ENCODE data around the gene FAM222A. TPM values are rescaled to one million over a fixed set of nuclear protein-coding genes. Genes with fewer than 3 reads are reported as not detected.

FAM222A gene
- total RNA-seq, 1 donor from 2014 or later = 2.4 TPM

GRCh38 chr12:109679501-109680263, 33.9 kb upstream of the FAM222A start:
- TF ChIP-seq, protein P1, sequence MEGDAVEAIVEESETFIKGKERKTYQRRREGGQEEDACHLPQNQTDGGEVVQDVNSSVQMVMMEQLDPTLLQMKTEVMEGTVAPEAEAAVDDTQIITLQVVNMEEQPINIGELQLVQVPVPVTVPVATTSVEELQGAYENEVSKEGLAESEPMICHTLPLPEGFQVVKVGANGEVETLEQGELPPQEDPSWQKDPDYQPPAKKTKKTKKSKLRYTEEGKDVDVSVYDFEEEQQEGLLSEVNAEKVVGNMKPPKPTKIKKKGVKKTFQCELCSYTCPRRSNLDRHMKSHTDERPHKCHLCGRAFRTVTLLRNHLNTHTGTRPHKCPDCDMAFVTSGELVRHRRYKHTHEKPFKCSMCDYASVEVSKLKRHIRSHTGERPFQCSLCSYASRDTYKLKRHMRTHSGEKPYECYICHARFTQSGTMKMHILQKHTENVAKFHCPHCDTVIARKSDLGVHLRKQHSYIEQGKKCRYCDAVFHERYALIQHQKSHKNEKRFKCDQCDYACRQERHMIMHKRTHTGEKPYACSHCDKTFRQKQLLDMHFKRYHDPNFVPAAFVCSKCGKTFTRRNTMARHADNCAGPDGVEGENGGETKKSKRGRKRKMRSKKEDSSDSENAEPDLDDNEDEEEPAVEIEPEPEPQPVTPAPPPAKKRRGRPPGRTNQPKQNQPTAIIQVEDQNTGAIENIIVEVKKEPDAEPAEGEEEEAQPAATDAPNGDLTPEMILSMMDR (IDR thresholded peaks at IDR 0.05) = no peak
- Histone ChIP-seq H3K4me3 (no peak overlapping the region), H3K27ac (no peak overlapping the region), H3K4me1 (no peaks in the 10 kb centered on the region), H3K27me3 (ENCODE audit: low read depth) (no peaks in the 10 kb centered on the region), H3K36me3 (no peaks in the 10 kb centered on the region), H3K9me3 (no peaks in the 10 kb centered on the region)
- ATAC-seq (no peak), DNase-seq (no peak)
- intact Hi-C loops (cut with DNase I) = no loop called here

DNA sequence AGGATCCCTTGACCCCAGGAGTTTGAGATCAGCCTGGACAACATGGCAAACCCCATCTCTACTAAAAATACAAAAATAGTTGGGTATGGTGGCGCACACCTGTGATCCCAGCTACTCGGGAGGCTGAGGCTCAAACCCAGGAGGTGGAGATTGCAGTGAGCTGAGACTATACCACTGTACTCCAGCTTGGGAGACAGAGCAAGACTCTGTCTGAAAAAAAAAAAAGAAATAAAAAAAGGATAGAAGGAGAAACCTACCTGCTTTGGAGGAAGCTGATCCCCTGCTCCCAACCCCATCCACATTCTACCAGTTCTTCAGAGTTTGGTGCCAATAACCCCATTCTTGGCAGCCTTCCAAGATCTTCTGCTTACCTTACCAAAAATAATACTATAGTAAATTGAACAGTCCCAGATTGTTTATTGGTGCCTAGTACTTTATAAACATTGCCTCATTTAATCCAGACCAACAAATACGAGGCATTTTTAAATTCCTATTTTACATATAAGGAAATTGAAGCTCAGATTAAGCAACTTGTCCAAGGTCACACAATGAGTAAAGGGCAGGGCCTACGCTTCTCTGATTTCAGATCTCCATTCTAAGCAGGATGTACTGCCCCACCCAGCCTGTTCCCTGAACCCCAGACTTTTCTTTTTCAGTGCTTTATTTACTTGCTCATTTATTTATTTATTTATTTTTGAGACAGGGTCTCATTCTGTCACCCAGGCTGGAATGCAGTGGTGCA, 33.2 kb upstream of the FAM222A start:
- H3K4me1 ChIP-seq = no peaks in the 10 kb centered on the region
- no peaks in the 10 kb centered on the region for H3K9me3 ChIP-seq
- no peak for ATAC-seq
- no peaks in the 10 kb centered on the region for H3K27me3 ChIP-seq (ENCODE audit: low read depth)
- H3K36me3 ChIP-seq = no peaks in the 10 kb centered on the region
- TF ChIP-seq, protein P1 (IDR thresholded peaks at IDR 0.05) = no peak
- intact Hi-C loops (cut with DNase I) = no loop called here
- DNase-seq = no peak
- H3K4me3 ChIP-seq = no peak overlapping the region
- H3K27ac ChIP-seq = no peak overlapping the region

- ATAC-seq (no peak), DNase-seq (no peak)
- Histone ChIP-seq H3K27ac (no peak overlapping the region), H3K9me3 (no peaks in the 10 kb centered on the region), H3K36me3 (no peaks in the 10 kb centered on the region), H3K4me3 (no peak overlapping the region), H3K27me3 (ENCODE audit: low read depth) (no peaks in the 10 kb centered on the region), H3K4me1 (no peaks in the 10 kb centered on the region)
- TF ChIP-seq, protein P1 (IDR thresholded peaks at IDR 0.05) = no peak
- intact Hi-C loops (cut with DNase I) = no loop called here
Measured at GRCh38 chr12:109681986-109682707, 31.5 kb upstream of the FAM222A start.

GRCh38 chr12:109682708-109683060, 30.9 kb upstream of the FAM222A start:
- ATAC-seq = no peak
- Histone ChIP-seq H3K36me3 (no peaks in the 10 kb centered on the region), H3K4me1 (no peaks in the 10 kb centered on the region), H3K27ac (no peak overlapping the region), H3K4me3 (no peak overlapping the region), H3K27me3 (ENCODE audit: low read depth) (no peaks in the 10 kb centered on the region), H3K9me3 (no peaks in the 10 kb centered on the region)
- DNase-seq = no peak
- TF ChIP-seq, protein P1 (IDR thresholded peaks at IDR 0.05) = no peak
- intact Hi-C loops (cut with DNase I) = no loop called here

DNA sequence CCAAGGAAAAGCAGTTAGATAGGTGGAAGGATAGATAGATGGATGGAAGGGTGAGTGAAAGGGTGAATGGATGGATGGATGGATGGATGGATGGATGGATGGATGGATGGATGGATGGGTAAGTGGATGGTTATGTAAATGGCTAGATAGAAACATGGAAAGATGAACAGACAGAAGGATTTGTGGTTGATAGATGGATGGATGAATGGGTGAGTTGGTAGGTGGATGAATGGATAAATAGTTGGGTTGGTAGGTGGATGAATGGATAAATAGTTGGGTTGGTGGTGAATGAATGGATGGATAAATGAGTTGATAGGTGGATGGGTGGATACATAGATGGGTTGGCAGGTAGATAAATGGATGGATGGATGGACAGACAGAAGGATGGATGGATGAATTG, 30.3 kb upstream of the FAM222A start:
- Histone ChIP-seq H3K4me3 (no peak overlapping the region), H3K9me3 (no peaks in the 10 kb centered on the region), H3K27me3 (ENCODE audit: low read depth) (no peaks in the 10 kb centered on the region), H3K4me1 (no peaks in the 10 kb centered on the region), H3K36me3 (no peaks in the 10 kb centered on the region), H3K27ac (no peak overlapping the region)
- no peak for ATAC-seq
- intact Hi-C loops (cut with DNase I) = no loop called here
- TF ChIP-seq, protein P1 (IDR thresholded peaks at IDR 0.05) = no peak
- no peak for DNase-seq
